A673 (cell line): ENCODE results near the gene ADNP. TPM values are rescaled to one million over a fixed set of nuclear protein-coding genes. Genes with fewer than 3 reads are reported as not detected.

Experiments used
- BruUV-seq: library from RNA; stranded (reverse); fragments of 400-500 nt; replicated peaks from 2 replicates; lab custom pipeline; 2021; lab: Mats Ljungman, UMichigan
- CTCF ChIA-PET: fragments of 300-600 bp; sonication (Branson Sonifier 250); formaldehyde crosslinking; loops from one replicate; lab custom pipeline; 2022; ENCODE audit warnings: antibody characterized with exemption; lab: Charles Lee
- POLR2A ChIA-PET: fragments of 300-600 bp; sonication (Branson Sonifier 250); formaldehyde crosslinking; loops from one replicate; lab custom pipeline; 2022; ENCODE audit warnings: antibody characterized with exemption; ENCODE audit not compliant: low non-redundant PET; lab: Charles Lee
- DNase-seq: peaks from one replicate; pipeline ENCODE4 v3.0.0-alpha.2; 2015; ENCODE audit warnings: low spot score
- H3K27ac ChIP-seq: fragments of 200-600 bp; sonication (generic); 2 replicates; pipeline ENCODE4 v1.5.1; 2016; ENCODE audit warnings: mixed run types, low read depth, mild to moderate bottlenecking, mixed read lengths, antibody characterized with exemption, low read length; ENCODE audit not compliant: poor library complexity, severe bottlenecking
- H3K27me3 ChIP-seq: fragments of 200-600 bp; sonication (generic); replicated peaks from 2 replicates; pipeline ENCODE4 v1.6.1; 2017; ENCODE audit warnings: mixed run types, low read depth, mild to moderate bottlenecking, mixed read lengths, antibody characterized with exemption, low read length; ENCODE audit not compliant: insufficient read depth, poor library complexity
- H3K36me3 ChIP-seq: fragments of 200-600 bp; sonication (generic); 2 replicates; pipeline ENCODE4 v1.6.1; 2016; ENCODE audit warnings: mixed run types, mild to moderate bottlenecking, mixed read lengths, antibody characterized with exemption, low read length; ENCODE audit not compliant: insufficient read depth, poor library complexity, severe bottlenecking
- H3K4me1 ChIP-seq: fragments of 200-600 bp; sonication (generic); 2 replicates; pipeline ENCODE4 v1.6.1; 2017; ENCODE audit warnings: mixed run types, mild to moderate bottlenecking, mixed read lengths, antibody characterized with exemption, low read length; ENCODE audit not compliant: insufficient read depth, poor library complexity, severe bottlenecking
- H3K4me3 ChIP-seq: fragments of 200-600 bp; sonication (generic); 2 replicates; pipeline ENCODE4 v1.5.1; 2016; ENCODE audit warnings: low read depth, mixed run types, mild to moderate bottlenecking, mixed read lengths, low read length; ENCODE audit not compliant: poor library complexity, severe bottlenecking
- H3K9me3 ChIP-seq: fragments of 200-600 bp; sonication (generic); 2 replicates; pipeline ENCODE4 v1.6.1; 2016; ENCODE audit warnings: mixed run types, low read depth, mild to moderate bottlenecking, mixed read lengths, antibody characterized with exemption, low read length; ENCODE audit not compliant: poor library complexity, severe bottlenecking
- CTCF ChIP-seq: fragments of 300-800, 200-600 bp; sonication (generic); conservative IDR thresholded peaks from 2 replicates; pipeline ENCODE4 v1.5.1; 2017; ENCODE audit warnings: low read depth, mild to moderate bottlenecking, antibody characterized with exemption, low read length, moderate library complexity, mixed read lengths
- EZH2 ChIP-seq: fragments of 200-600 bp; sonication (generic); IDR thresholded peaks from 2 replicates; pipeline ENCODE4 v1.6.1; 2017; ENCODE audit warnings: borderline replicate concordance, low read depth, mild to moderate bottlenecking, mixed read lengths, antibody characterized with exemption, low read length; ENCODE audit not compliant: poor library complexity, severe bottlenecking
- intact Hi-C: fragments of 100-400 bp; cut with micrococcal nuclease; formaldehyde crosslinking; loops from one replicate; pipeline ENCODE4 v1.10.0; 2022; ENCODE audit not compliant: unreplicated experiment
- total RNA-seq: library from RNA; stranded (reverse); gene quantifications from 2 replicates; pipeline ENCODE4 v1.2.3, GENCODE V29; 2021

Gene ADNP
- total RNA-seq, 1 experiment from 2014 or later: 108 TPM

GRCh38 chr20:50855498-50856474 lies 75.5 kb downstream of the ADNP start:
- POLR2A ChIA-PET: no interaction called here
- intact Hi-C loops: no loop called here

GRCh38 chr20:50854506-50855249 lies 76.6 kb downstream of the ADNP start:
- H3K27ac ChIP-seq: no peak overlapping the region
- peaks cover 5% of the 10 kb centered on the region for H3K4me1 ChIP-seq
- no TSS peak for BruUV-seq
- ChIA-PET POLR2A (no interaction called here), CTCF (interaction anchor here (0.7 to 0.9 kb wide), 2 partner anchors 61 to 1055 kb away, joined by 3 to 7 read pairs; no protein-coding TSS in a partner anchor)
- H3K9me3 ChIP-seq: no peaks in the 10 kb centered on the region
- no peak for DNase-seq
- no peaks in the 10 kb centered on the region for H3K36me3 ChIP-seq
- no peaks in the 10 kb centered on the region for H3K27me3 ChIP-seq
- TF ChIP-seq CTCF (no peak), EZH2 (no peak)
- no peak overlapping the region for H3K4me3 ChIP-seq
- intact Hi-C loops: no loop called here

More at GRCh38 chr20:50855498-50856474, 75.5 kb downstream of the ADNP start:
- Histone ChIP-seq H3K4me3 (no peak overlapping the region), H3K27me3 (no peaks in the 10 kb centered on the region), H3K9me3 (no peaks in the 10 kb centered on the region), H3K27ac (no peak overlapping the region), H3K4me1 (peaks cover 4% of the 10 kb centered on the region), H3K36me3 (no peaks in the 10 kb centered on the region)
- DNase-seq: no peak
- BruUV-seq: no TSS peak
- CTCF ChIA-PET: no interaction called here
- TF ChIP-seq EZH2: no peak
- no peak for TF ChIP-seq CTCF

GRCh38 chr20:50852085-50852484 lies 79.2 kb downstream of the ADNP start:
- intact Hi-C loops: no loop called here
- TF ChIP-seq CTCF (no peak), EZH2 (no peak)
- Histone ChIP-seq H3K4me1 (peaks cover 5% of the 10 kb centered on the region), H3K27ac (no peak overlapping the region), H3K36me3 (no peaks in the 10 kb centered on the region), H3K27me3 (no peaks in the 10 kb centered on the region), H3K9me3 (no peaks in the 10 kb centered on the region), H3K4me3 (no peak overlapping the region)
- no TSS peak for BruUV-seq
- CTCF ChIA-PET: no interaction called here
- POLR2A ChIA-PET: no interaction called here
- no peak for DNase-seq
